Neutrophil (primary cell): ENCODE data around the gene IL7R.

Experiments used
- H3K27ac ChIP-seq: fragments of 200-600 bp; sonication (generic); 2 replicates; pipeline ENCODE4 v1.5.1; 2016; ENCODE audit warnings: mild to moderate bottlenecking, moderate library complexity
- H3K27me3 ChIP-seq: fragments of 200-600 bp; sonication (generic); 2 replicates; pipeline ENCODE4 v1.6.0; 2016; ENCODE audit warnings: mild to moderate bottlenecking
- H3K36me3 ChIP-seq: fragments of 200-600 bp; sonication (generic); 2 replicates; pipeline ENCODE4 v1.5.1; 2017
- H3K4me1 ChIP-seq, 2 experiments: fragments of 200-600 bp in 1 of 2; sonication (generic) in 1 of 2; 1 replicate in 1 of 2; 2 replicates in 1 of 2; pipeline versions ENCODE4 v1.5.1 to v1.6.1; 2013 to 2016; ENCODE audit warnings: low read depth in 1 of 2, low read length in 1 of 2, mild to moderate bottlenecking in 1 of 2, moderate library complexity in 1 of 2; ENCODE audit not compliant: control insufficient read depth in 1 of 2, insufficient read depth in 1 of 2
- H3K4me3 ChIP-seq, 2 experiments: fragments of 200-600 bp in 1 of 2; sonication (generic) in 1 of 2; 1 replicate in 1 of 2; 2 replicates in 1 of 2; pipeline ENCODE4 v1.5.1; 2013 to 2016; ENCODE audit warnings: low read depth in 1 of 2, low read length in 1 of 2, mild to moderate bottlenecking in 1 of 2, moderate library complexity in 1 of 2
- H3K9me3 ChIP-seq: fragments of 200-600 bp; sonication (generic); 2 replicates; pipeline ENCODE4 v1.5.1; 2016
- TF ChIP-seq, protein P1 (sequence below): fragments of 200-600 bp; sonication (generic); IDR thresholded peaks from 2 replicates; pipeline ENCODE4 v1.5.1; 2016; ENCODE audit warnings: antibody characterized with exemption

The IL7R gene

DNA sequence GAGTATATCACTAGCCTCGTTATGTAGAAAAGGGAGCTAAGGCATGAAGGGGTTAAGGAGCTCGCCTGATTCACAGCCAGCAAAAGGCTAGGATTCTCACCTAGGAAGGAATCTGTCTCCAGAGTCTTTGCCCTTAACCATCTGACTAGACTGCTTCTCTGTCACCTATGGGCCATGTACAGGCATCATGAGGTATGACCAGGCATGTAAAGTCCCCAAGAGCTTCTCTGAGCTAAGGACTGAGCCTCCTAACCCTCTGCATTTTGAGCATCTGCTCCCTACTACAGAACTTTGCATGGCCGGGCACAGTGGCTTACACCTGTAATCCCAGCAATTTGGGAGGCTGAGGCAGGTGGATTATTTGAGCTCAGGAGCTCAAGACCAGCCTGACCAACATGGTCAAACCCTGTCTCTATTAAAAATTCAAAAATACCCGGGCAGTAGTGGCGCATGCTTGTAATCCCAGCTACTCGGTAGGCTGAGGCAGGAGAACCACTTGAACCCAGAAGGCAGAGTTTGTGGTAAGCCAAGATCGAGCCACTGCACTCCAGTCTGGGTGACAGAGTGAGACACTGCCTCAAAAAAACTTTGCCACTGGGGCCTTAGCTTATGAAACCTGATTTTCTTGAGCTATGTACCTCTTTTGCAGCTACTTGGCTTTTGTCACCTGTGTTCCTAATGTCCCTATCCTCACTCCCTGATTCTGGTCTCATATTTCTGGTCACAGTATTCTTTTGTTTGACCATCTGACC, 33.2 kb upstream of the IL7R start:
- Histone ChIP-seq H3K4me1 (no peaks in the 10 kb centered on the region), H3K27ac (no peak overlapping the region), H3K9me3 (no peaks in the 10 kb centered on the region), H3K36me3 (no peaks in the 10 kb centered on the region), H3K27me3 (no peaks in the 10 kb centered on the region), H3K4me3 (no peak overlapping the region)
- TF ChIP-seq, protein P1, sequence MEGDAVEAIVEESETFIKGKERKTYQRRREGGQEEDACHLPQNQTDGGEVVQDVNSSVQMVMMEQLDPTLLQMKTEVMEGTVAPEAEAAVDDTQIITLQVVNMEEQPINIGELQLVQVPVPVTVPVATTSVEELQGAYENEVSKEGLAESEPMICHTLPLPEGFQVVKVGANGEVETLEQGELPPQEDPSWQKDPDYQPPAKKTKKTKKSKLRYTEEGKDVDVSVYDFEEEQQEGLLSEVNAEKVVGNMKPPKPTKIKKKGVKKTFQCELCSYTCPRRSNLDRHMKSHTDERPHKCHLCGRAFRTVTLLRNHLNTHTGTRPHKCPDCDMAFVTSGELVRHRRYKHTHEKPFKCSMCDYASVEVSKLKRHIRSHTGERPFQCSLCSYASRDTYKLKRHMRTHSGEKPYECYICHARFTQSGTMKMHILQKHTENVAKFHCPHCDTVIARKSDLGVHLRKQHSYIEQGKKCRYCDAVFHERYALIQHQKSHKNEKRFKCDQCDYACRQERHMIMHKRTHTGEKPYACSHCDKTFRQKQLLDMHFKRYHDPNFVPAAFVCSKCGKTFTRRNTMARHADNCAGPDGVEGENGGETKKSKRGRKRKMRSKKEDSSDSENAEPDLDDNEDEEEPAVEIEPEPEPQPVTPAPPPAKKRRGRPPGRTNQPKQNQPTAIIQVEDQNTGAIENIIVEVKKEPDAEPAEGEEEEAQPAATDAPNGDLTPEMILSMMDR: no peak

DNA sequence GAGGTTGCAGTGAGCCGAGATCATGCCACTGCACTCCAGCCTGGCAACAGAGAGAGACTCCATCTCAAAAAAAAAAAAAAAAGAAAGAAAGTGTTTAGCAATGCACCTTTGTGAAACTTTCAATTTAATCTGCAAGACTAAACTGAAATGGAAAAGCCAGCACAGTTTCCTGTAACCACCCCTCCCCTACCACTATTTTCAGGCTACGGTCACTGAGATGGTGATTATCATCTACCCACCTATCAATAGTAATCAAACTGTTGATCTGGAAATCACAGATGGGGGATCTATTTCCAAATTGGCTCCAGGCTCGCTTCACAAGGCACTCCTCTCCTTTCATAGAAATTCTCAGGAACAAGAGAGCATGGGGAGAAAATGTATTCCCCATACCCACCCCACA, 30.6 kb upstream of the IL7R start:
- H3K27me3 ChIP-seq: no peaks in the 10 kb centered on the region

DNA sequence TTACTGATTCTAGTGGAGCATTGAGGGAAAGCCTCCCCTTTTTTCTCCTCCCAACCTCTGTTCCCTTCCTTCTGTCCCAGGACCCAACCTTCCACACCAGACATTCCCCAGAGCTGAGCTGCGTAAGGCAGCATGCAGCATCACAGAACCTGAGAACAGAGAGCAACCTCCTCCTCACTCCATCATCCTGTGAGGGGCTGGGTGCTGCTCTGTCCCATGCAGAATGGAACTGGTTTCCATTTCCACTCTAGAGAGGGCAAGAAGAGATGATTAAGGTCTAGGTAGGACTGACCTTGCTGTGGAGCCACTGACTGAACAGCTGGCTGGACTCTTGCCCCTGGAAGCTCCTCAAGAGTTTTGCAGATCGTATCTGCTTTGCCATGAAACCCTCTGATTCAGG, 30.1 kb upstream of the IL7R start:
- TF ChIP-seq, protein P1: no peak
- Histone ChIP-seq H3K4me1 (no peaks in the 10 kb centered on the region), H3K27me3 (no peaks in the 10 kb centered on the region), H3K9me3 (no peaks in the 10 kb centered on the region), H3K36me3 (no peaks in the 10 kb centered on the region), H3K27ac (no peak overlapping the region), H3K4me3 (no peak overlapping the region)

More for the DNA sequence above, 30.6 kb upstream of the IL7R start:
- Histone ChIP-seq H3K36me3 (no peaks in the 10 kb centered on the region), H3K27ac (no peak overlapping the region), H3K4me1 (no peaks in the 10 kb centered on the region), H3K4me3 (no peak overlapping the region), H3K9me3 (no peaks in the 10 kb centered on the region)
- TF ChIP-seq, protein P1: no peak

DNA sequence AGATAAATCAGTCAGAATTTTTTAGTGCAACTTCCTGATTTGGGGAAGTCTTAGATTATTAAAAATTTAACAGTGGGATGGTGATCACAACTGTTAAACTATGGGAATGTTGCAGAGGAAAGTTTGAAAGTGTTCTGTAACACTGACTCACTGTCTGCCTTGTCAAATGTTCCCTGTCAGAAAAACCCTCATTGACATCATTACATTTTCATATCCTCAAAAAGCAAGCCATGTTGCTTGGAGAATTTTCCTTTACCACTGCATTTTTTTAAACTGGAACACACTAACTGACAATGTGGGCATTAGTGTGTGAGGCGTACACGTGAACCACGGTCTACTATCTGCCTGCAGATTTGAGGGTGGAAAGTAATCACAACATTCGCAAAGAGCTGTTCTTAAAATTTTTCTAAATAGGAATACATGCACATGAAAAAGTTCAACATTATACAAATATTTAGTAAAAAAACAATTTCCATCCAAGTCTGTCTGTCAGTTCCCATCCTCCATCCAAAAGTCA, 28.6 kb upstream of the IL7R start:
- Histone ChIP-seq H3K4me1 (no peaks in the 10 kb centered on the region), H3K36me3 (no peaks in the 10 kb centered on the region), H3K4me3 (no peak overlapping the region), H3K9me3 (no peaks in the 10 kb centered on the region), H3K27ac (no peak overlapping the region), H3K27me3 (no peaks in the 10 kb centered on the region)
- TF ChIP-seq, protein P1: no peak

DNA sequence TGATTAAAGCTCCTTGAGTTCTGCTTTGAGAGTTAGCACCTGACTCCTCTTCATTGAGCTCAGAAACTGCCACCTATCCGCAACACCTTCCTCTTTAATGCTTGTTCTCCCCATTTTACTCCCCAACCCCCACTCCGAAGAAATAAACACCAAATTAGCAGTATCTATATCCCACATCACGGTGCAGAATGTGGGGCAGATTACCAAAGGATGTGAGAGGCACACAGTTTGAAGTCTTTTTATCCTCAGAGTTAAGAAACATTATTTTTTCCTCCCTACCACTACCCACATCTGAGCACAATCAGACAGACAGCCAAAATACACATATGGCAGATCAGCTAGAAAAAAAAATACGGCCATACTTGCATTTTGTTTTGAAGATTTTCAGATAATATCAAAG, 26.1 kb upstream of the IL7R start:
- Histone ChIP-seq H3K4me1 (no peaks in the 10 kb centered on the region), H3K4me3 (no peak overlapping the region), H3K27me3 (no peaks in the 10 kb centered on the region), H3K27ac (no peak overlapping the region), H3K36me3 (no peaks in the 10 kb centered on the region), H3K9me3 (no peaks in the 10 kb centered on the region)
- TF ChIP-seq, protein P1: no peak
